HG03064 (cell line): ENCODE measurements around the gene KDM4C.

ENCODE experiments used
- ATAC-seq: cut with Tn5 transposase; IDR thresholded peaks from one replicate; pipeline ENCODE4 v1.9.1; 2021; ENCODE audit warnings: low read depth; ENCODE audit not compliant: unreplicated experiment

The KDM4C gene

GRCh38 chr9:6852243-6852963 lies 94.6 kb downstream of the KDM4C start:
- ATAC-seq = no peak

DNA sequence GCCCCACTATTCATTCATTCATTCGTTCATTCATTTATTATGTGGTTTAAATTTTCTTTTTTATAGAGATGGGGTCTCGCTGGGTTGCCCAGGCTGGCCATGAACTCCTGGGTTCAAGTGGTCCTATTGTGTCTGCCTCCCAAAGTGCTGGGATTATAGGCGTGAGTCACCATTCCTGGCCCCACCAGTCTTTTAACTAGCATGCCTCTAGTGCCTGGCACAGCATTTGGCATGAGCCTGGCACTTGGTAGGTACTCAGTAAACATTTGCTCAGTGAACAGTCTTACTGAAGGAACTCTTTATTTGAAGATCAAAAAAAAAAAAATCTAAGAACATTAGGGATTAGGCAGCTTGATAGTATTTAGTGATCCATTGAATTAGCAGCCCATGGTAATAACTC lies 98.1 kb downstream of the KDM4C start:
- ATAC-seq = no peak

- ATAC-seq = no peak
Observed at GRCh38 chr9:6864102-6864501, 106.3 kb downstream of the KDM4C start.

- no peak for ATAC-seq
Observed at GRCh38 chr9:6869081-6869948, 111.5 kb downstream of the KDM4C start.

GRCh38 chr9:6870149-6870548 lies 112.4 kb downstream of the KDM4C start:
- ATAC-seq = no peak

DNA sequence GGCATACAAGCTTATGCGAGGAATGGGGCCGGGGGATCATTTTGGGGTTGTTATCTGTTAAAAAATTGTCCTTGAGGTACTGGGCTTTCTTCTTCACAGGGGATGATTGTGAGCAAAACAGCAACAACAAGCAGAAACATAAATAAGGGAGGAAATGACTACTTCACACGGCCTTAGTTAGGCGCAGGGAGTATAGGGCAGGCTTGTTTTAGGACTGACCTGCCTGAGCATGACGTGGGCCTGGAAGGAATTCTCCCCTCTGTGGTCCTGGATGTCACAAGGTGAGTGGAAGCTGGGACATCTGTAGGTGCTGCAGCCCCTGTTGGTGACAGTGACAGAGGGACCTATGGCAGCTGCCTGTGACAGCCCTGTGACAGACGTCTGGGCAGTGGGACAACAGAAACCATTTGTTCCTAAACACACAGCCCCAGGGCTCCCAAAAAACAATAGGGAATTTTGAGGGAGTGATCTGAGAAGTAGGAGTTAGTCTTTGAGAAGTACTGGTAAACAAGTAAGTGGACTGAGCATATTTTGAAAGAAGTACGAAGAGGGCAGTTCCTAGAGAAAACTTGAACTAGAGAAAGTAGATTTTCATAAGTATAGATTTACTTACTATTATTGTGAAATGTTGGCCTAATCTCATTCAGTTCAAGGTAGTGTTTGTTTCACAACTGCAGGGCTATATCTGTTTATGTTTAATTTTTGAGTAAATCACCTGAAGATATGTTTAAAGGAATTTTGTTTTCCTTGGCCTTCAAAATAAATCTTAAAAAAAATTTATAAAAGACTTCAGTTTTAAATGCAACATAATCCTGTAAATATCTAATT lies 113.1 kb downstream of the KDM4C start:
- no peak for ATAC-seq

DNA sequence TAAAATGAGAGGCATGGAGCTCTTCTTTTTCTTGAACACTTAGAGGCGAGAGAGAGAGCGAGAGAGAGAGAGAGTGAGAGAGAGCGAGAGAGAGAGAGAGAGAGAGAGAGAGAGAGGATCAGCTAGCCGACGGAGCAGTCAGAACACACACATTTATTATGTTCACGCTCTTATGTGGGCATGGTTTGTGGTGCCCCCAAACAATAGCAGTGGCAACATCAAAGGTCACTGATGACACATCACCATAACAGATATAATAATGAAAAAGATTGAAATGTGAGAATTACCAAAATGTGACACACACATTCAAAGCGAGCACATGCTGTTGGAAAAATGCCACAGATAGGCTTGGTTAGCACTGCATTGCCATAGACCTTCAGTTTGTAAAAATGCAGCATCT lies 116.1 kb downstream of the KDM4C start:
- no peak for ATAC-seq

GRCh38 chr9:6876195-6876894 lies 118.6 kb downstream of the KDM4C start:
- ATAC-seq = no peak

DNA sequence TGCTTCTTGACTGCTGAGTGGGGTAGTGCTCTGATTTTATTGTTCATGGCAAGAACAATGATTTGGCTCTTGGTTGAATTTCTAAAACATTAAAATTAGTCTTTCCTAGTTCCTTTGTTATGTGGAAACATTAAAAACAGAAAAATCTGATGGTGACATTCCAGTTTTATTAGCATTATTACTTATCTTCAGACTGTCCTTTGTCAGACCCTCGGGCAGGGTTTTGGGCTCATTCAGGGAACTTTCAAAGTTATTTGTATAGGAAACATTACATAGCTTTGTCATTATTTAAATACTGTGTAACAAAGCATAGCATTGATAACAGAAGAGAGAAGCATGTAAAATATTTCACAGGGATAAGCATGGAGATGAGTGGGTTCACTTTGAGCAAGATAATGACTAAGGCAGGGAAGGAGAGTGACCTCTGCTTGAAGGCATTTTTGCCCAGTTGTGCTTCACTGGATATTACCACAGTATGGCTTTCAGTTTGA lies 119.9 kb downstream of the KDM4C start:
- no peak for ATAC-seq

GRCh38 chr9:6880626-6881025 lies 122.9 kb downstream of the KDM4C start:
- no peak for ATAC-seq

- no peak for ATAC-seq
Observed at GRCh38 chr9:6884101-6884500, 126.3 kb downstream of the KDM4C start.

DNA sequence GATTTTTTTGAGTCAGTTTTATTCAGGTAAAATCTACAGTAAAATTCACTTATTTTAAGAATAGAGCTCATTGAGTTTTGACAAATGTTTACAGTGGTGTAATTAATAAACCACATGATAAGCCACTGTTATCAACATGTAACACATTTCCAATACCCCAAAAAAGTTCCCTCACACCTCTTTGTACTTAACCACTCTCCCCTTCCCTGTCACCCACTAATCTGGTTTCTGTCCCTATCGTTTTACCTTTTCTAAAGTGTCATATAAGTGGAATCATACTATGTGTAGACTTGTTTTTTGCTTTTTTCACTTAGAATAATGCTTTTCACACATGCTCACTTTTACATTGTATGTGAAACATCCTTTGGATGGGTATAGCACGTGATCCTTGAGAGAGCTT lies 127.2 kb downstream of the KDM4C start:
- no peak for ATAC-seq

GRCh38 chr9:6887051-6887450 lies 129.3 kb downstream of the KDM4C start:
- no peak for ATAC-seq

GRCh38 chr9:6889868-6890267 lies 132.1 kb downstream of the KDM4C start:
- no peak for ATAC-seq

- ATAC-seq = peak; percentile 30
Observed at GRCh38 chr9:6893350-6894131, 135.8 kb downstream of the KDM4C start.

GRCh38 chr9:6894135-6894534 lies 136.4 kb downstream of the KDM4C start:
- ATAC-seq = peak; percentile 86

- ATAC-seq = no peak
Observed at GRCh38 chr9:6895754-6896153, 138.0 kb downstream of the KDM4C start.

- no peak for ATAC-seq
Observed at GRCh38 chr9:6896562-6896961, 138.8 kb downstream of the KDM4C start.

GRCh38 chr9:6897207-6897822 lies 139.5 kb downstream of the KDM4C start:
- ATAC-seq = no peak
